HCT116 (cell line): ENCODE data around the gene LSM10.

Experiments
- CTCF ChIP-seq, 3 experiments: fragments of 200-600 bp in 1 of 3; sonication (generic) in 1 of 3; IDR thresholded peaks in 2 of 3; conservative IDR thresholded peaks in 1 of 3; 2 replicates each; pipeline ENCODE4 v1.5.1; 2012 to 2017; ENCODE audit warnings: low read depth in 2 of 3, low read length in 2 of 3, antibody characterized with exemption in 1 of 3, borderline replicate concordance in 1 of 3, control low read depth in 1 of 3, mild to moderate bottlenecking in 1 of 3, mixed read lengths in 1 of 3, mixed run types in 1 of 3, moderate library complexity in 1 of 3; ENCODE audit not compliant: insufficient read depth in 1 of 3
- ZFX ChIP-seq: fragments of 450-650 bp; IDR thresholded peaks from 2 replicates; pipeline ENCODE4 v1.6.1; 2017

- no peak for TF ChIP-seq CTCF (IDR thresholded peaks at IDR 0.05 in 2 of 3, conservative IDR thresholded peaks at IDR 0.05 in 1 of 3; ENCODE audit: borderline replicate concordance in 1 of 3, insufficient read depth in 1 of 3, low read depth in 2 of 3, low read length in 2 of 3)
- no peak for TF ChIP-seq ZFX
Measured at GRCh38 chr1:36390411-36390810, 7.3 kb downstream of the LSM10 start.
